Loucy (cell line): ENCODE data around the gene RPL27A.
"Not testable (repeated sequence)": the region's sequence is repeated elsewhere in the genome, so short reads cannot be mapped to it uniquely, and the experiment has no call there.

Source experiments
- CTCF ChIP-seq: fragments of 200-600 bp; sonication (generic); conservative IDR thresholded peaks from 2 replicates; pipeline ENCODE4 v1.5.1; 2014; ENCODE audit warnings: mild to moderate bottlenecking, antibody characterized with exemption, low read length
- EZH2phosphoT487 ChIP-seq: fragments of 200-600 bp; IDR thresholded peaks from 2 replicates; pipeline ENCODE4 v1.6.1; 2018; ENCODE audit warnings: antibody characterized with exemption, mild to moderate bottlenecking, moderate library complexity, borderline replicate concordance

GRCh38 chr11:8670081-8670480, 12.5 kb upstream of the RPL27A start:
- not testable (repeated sequence) for TF ChIP-seq CTCF, EZH2phosphoT487
